ENCODE data around the gene GLB1L2. TPM values are rescaled to one million over a fixed set of nuclear protein-coding genes. Genes with fewer than 3 reads are reported as not detected.

The GLB1L2 gene
- total RNA-seq, 1 donor from 2014 or later, result 1.7 TPM

DNA sequence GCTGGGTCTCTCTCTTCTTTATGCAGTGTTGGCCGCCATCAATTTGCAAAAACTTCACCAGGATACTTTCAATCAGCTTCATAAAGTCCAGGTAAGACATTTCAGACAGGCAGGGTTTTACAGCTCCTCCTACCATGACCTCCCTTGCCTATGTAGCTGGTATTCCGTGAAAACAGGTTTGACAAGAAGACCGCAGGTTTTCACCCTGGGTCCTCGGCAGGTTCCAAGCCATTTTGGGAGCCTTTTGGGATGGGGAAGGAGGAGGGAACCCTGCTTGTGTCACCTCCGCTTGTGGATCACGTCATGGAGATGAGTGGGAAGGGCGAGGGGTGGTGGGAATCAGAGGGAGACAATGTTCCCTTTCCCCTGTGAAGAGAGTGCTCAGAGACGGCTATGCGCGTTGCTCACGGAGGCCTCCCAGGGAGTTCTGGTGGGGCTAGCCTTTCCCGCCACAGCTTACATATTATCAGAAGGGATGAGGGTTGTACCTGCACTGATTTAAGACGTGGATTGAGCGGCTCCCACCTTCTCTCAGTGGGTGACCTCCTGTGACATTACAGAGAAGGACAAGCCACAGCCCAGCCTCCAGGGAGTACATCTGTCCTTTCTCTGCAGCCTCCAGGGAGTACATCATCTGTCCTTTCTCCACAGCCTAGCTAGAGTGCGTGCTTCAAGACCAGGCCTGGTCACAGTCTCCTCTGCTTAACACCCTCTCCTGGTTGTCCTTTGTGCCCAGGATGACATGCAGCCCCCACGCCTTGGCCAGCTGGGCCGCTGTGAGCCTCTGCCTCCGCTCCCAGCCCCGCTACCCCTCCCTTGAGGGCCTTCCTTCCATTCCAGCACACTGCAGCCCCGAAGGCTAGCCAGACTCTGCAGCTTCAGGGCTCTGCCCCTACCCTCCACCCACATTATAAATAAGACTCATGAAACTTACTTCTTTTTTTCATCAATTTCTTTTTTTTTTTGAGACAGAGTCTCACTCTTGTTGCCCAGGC lies 38.4 kb upstream of the GLB1L2 start:
- Histone ChIP-seq H3K36me3 (no peaks in the 10 kb centered on the region), H3K9me3 (no peaks in the 10 kb centered on the region), H3K4me1 (no peaks in the 10 kb centered on the region), H3K4me3 (no peak overlapping the region), H3K27me3 (no peaks in the 10 kb centered on the region), H3K27ac (no peak overlapping the region)
- peak in 1 of 2 donors; percentile 50 for DNase-seq (ENCODE audit: low spot score in 2 of 2)
- TF ChIP-seq, protein P1, sequence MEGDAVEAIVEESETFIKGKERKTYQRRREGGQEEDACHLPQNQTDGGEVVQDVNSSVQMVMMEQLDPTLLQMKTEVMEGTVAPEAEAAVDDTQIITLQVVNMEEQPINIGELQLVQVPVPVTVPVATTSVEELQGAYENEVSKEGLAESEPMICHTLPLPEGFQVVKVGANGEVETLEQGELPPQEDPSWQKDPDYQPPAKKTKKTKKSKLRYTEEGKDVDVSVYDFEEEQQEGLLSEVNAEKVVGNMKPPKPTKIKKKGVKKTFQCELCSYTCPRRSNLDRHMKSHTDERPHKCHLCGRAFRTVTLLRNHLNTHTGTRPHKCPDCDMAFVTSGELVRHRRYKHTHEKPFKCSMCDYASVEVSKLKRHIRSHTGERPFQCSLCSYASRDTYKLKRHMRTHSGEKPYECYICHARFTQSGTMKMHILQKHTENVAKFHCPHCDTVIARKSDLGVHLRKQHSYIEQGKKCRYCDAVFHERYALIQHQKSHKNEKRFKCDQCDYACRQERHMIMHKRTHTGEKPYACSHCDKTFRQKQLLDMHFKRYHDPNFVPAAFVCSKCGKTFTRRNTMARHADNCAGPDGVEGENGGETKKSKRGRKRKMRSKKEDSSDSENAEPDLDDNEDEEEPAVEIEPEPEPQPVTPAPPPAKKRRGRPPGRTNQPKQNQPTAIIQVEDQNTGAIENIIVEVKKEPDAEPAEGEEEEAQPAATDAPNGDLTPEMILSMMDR (IDR thresholded peaks at IDR 0.05), result no peak
- intact Hi-C loops (cut with DNase I), result no loop called here

DNA sequence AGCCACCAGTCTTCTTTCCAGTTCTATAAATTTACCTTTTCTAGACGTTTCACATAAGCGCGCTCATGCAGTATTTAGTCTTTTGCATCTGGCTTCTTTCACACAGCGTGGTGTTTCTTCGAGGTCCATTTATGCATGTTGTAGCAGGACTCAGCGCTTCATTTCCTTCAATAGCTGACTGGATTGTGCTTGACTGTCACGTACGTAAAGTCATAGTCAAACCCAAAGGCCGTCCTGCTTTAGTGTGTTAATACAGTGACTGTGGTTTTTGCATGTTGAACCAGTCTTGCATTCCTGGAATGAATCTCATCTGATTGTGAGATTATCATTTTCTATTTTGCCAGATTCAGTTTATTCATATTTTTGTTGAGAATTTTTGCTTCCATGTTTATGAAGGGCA lies 37.1 kb upstream of the GLB1L2 start:
- H3K36me3 ChIP-seq, result no peaks in the 10 kb centered on the region
- no peak overlapping the region for H3K27ac ChIP-seq
- intact Hi-C loops (cut with DNase I), result no loop called here
- H3K27me3 ChIP-seq, result no peaks in the 10 kb centered on the region
- no peak for DNase-seq (ENCODE audit: low spot score in 2 of 2)
- TF ChIP-seq, protein P1 (IDR thresholded peaks at IDR 0.05), result no peak
- H3K9me3 ChIP-seq, result no peaks in the 10 kb centered on the region
- H3K4me3 ChIP-seq, result no peak overlapping the region
- H3K4me1 ChIP-seq, result no peaks in the 10 kb centered on the region

DNA sequence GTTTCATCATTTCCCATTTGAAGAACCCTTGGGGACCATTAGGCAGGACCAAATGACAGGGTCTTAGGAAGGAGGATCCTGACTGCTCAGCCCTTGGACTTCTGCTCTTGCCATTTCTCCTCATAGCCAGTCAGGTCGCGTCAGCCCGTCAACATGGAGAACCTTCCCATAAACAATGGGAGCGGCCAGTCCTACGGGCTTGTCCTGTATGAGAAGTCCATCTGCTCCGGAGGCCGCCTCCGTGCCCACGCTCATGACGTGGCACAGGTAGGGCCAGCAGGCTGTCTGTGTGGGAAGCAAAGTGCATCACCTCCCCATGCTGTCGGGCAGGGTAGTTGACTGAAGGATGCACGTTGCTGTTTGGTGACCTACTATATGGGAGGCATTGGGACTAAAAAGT lies 19.6 kb upstream of the GLB1L2 start:
- TF ChIP-seq, protein P1 (IDR thresholded peaks at IDR 0.05), result no peak
- intact Hi-C loops (cut with DNase I), result no loop called here
- Histone ChIP-seq H3K27me3 (no peaks in the 10 kb centered on the region), H3K9me3 (no peaks in the 10 kb centered on the region), H3K36me3 (no peaks in the 10 kb centered on the region), H3K4me1 (no peaks in the 10 kb centered on the region), H3K4me3 (no peak overlapping the region), H3K27ac (no peak overlapping the region)
- DNase-seq (ENCODE audit: low spot score in 2 of 2), result no peak

DNA sequence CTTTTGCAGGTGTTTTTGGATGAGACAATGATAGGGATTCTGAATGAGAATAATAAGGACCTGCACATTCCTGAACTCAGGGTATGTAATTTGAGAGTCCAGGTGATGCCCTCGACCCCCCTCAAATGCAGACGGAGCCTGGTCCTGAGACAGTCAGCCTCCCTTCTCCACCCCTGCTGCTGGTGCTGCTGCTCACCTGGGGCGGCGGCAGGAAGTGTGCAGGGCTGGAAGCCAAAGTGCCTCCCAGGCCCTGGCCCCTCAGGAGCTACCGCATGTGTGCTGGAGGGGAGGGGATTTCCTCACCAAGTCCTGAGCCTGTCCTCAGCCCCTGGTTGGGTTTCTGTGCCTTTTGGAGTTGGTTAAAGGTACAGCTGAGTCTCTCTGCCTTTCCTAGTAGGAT lies 19.0 kb upstream of the GLB1L2 start:
- no peak for DNase-seq (ENCODE audit: low spot score in 2 of 2)
- H3K27ac ChIP-seq, result no peak overlapping the region
- no peak overlapping the region for H3K4me3 ChIP-seq
- intact Hi-C loops (cut with DNase I), result no loop called here
- H3K27me3 ChIP-seq, result no peaks in the 10 kb centered on the region
- H3K36me3 ChIP-seq, result no peaks in the 10 kb centered on the region
- H3K9me3 ChIP-seq, result no peaks in the 10 kb centered on the region
- no peaks in the 10 kb centered on the region for H3K4me1 ChIP-seq
- TF ChIP-seq, protein P1 (IDR thresholded peaks at IDR 0.05), result no peak

DNA sequence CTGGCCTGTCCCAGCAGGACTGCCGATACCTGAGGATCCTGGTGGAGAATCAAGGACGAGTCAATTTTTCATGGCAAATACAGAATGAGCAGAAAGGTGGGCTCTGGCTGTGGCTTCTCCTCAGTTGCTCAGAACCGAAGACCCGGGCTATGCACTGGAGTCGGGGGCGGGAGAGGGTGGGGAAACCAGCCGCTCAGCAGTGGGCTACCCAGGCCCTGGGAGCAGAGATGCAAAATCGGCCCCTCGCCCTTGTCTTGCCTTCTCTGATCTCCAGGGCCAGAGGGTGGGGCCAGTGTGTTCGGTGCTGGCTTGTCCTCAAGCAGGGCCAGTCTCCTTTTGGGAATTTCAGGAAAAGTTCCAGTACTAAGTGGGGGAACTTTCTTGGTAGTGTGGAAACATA lies 18.4 kb upstream of the GLB1L2 start:
- DNase-seq (ENCODE audit: low spot score in 2 of 2), result no peak
- no peak overlapping the region for H3K27ac ChIP-seq
- H3K9me3 ChIP-seq, result no peaks in the 10 kb centered on the region
- no peaks in the 10 kb centered on the region for H3K27me3 ChIP-seq
- intact Hi-C loops (cut with DNase I), result no loop called here
- no peak overlapping the region for H3K4me3 ChIP-seq
- H3K4me1 ChIP-seq, result no peaks in the 10 kb centered on the region
- no peaks in the 10 kb centered on the region for H3K36me3 ChIP-seq
- TF ChIP-seq, protein P1 (IDR thresholded peaks at IDR 0.05), result no peak

Data from ascending aorta (tissue), 2 donors.